ENCODE measurements around the gene POLE2. TPM values are rescaled to one million over a fixed set of nuclear protein-coding genes. Genes with fewer than 3 reads are reported as not detected.
"Not testable (repeated sequence)": the region's sequence is repeated elsewhere in the genome, so short reads cannot be mapped to it uniquely, and the experiment has no call there.

Gene POLE2
- total RNA-seq, 1 donor from 2014 or later: 2.4 TPM

DNA sequence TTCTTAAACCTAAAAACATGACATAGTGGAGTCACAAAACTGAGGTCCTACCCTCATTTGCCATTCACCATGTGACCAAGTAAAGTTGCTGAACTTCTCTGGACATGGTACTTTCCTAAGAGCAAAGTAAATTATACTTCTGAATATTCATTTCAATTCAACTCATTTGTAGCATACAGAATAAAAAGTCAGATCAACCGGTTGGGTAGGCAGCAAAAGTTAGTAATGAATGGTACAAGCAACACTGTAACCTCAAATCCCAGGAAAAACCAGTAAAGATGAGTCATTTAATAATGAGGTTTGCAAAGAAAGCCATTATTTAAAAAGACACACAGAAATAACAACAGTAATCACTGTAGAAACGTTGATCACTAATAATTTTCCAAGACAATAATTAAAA, 8.7 kb downstream of the POLE2 start:
- TF ChIP-seq, protein P1, sequence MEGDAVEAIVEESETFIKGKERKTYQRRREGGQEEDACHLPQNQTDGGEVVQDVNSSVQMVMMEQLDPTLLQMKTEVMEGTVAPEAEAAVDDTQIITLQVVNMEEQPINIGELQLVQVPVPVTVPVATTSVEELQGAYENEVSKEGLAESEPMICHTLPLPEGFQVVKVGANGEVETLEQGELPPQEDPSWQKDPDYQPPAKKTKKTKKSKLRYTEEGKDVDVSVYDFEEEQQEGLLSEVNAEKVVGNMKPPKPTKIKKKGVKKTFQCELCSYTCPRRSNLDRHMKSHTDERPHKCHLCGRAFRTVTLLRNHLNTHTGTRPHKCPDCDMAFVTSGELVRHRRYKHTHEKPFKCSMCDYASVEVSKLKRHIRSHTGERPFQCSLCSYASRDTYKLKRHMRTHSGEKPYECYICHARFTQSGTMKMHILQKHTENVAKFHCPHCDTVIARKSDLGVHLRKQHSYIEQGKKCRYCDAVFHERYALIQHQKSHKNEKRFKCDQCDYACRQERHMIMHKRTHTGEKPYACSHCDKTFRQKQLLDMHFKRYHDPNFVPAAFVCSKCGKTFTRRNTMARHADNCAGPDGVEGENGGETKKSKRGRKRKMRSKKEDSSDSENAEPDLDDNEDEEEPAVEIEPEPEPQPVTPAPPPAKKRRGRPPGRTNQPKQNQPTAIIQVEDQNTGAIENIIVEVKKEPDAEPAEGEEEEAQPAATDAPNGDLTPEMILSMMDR (IDR thresholded peaks at IDR 0.05; ENCODE audit: partially characterized antibody, unreplicated experiment): no peak
- Mint-ChIP-seq H3K27ac (ENCODE audit: unreplicated experiment) (no peak overlapping the region), H3K4me1 (ENCODE audit: low read depth, unreplicated experiment) (no peaks in the 10 kb centered on the region), H3K27me3 (ENCODE audit: unreplicated experiment) (no peaks in the 10 kb centered on the region), H3K9me3 (ENCODE audit: unreplicated experiment) (no peaks in the 10 kb centered on the region), H3K36me3 (ENCODE audit: unreplicated experiment) (no peaks in the 10 kb centered on the region), H3K4me3 (ENCODE audit: unreplicated experiment) (no peak overlapping the region)
- no peak for DNase-seq

GRCh38 chr14:49677643-49678042, 10.4 kb downstream of the POLE2 start:
- DNase-seq: no peak
- peaks cover 1% of the 10 kb centered on the region for H3K9me3 Mint-ChIP-seq (ENCODE audit: unreplicated experiment)
- no peaks in the 10 kb centered on the region for H3K36me3 Mint-ChIP-seq (ENCODE audit: unreplicated experiment)
- H3K27me3 Mint-ChIP-seq (ENCODE audit: unreplicated experiment): no peaks in the 10 kb centered on the region
- H3K27ac Mint-ChIP-seq (ENCODE audit: unreplicated experiment): no peak overlapping the region
- H3K4me1 Mint-ChIP-seq (ENCODE audit: low read depth, unreplicated experiment): no peaks in the 10 kb centered on the region
- H3K4me3 Mint-ChIP-seq (ENCODE audit: unreplicated experiment): no peak overlapping the region
- TF ChIP-seq, protein P1 (IDR thresholded peaks at IDR 0.05; ENCODE audit: partially characterized antibody, unreplicated experiment): peak; percentile 17

- peaks cover 2% of the 10 kb centered on the region for H3K9me3 Mint-ChIP-seq (ENCODE audit: unreplicated experiment)
- no peaks in the 10 kb centered on the region for H3K36me3 Mint-ChIP-seq (ENCODE audit: unreplicated experiment)
- TF ChIP-seq, protein P1 (IDR thresholded peaks at IDR 0.05; ENCODE audit: partially characterized antibody, unreplicated experiment): no peak
- H3K4me1 Mint-ChIP-seq (ENCODE audit: low read depth, unreplicated experiment): no peaks in the 10 kb centered on the region
- H3K4me3 Mint-ChIP-seq (ENCODE audit: unreplicated experiment): no peak overlapping the region
- no peak for DNase-seq
- no peak overlapping the region for H3K27ac Mint-ChIP-seq (ENCODE audit: unreplicated experiment)
- peaks cover 1% of the 10 kb centered on the region for H3K27me3 Mint-ChIP-seq (ENCODE audit: unreplicated experiment)
Observed at GRCh38 chr14:49673586-49673985, 14.4 kb downstream of the POLE2 start.

DNA sequence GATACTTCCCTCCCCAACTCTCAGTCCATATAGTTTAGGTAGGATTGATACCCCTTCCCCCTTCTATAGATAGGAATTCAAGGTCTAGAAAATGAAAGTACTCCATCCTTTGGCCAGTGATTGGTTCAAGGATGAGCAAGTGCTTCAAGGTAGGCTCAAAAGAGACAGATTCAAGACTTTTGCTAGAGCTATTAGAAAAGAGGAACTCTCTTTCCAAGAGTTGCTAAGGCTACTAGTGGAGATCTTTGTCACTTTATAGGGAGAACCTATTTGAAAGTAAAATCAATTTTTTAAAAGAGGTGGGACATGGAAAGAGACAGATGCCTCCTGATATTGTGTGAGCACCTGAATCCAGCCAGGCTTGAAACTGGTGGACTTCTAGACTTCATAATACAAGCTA, 17.5 kb downstream of the POLE2 start:
- TF ChIP-seq, protein P1 (IDR thresholded peaks at IDR 0.05; ENCODE audit: partially characterized antibody, unreplicated experiment): no peak
- H3K36me3 Mint-ChIP-seq (ENCODE audit: unreplicated experiment): no peaks in the 10 kb centered on the region
- H3K4me3 Mint-ChIP-seq (ENCODE audit: unreplicated experiment): no peak overlapping the region
- peaks cover 2% of the 10 kb centered on the region for H3K9me3 Mint-ChIP-seq (ENCODE audit: unreplicated experiment)
- no peak overlapping the region for H3K27ac Mint-ChIP-seq (ENCODE audit: unreplicated experiment)
- DNase-seq: no peak
- peaks cover 3% of the 10 kb centered on the region for H3K27me3 Mint-ChIP-seq (ENCODE audit: unreplicated experiment)
- no peaks in the 10 kb centered on the region for H3K4me1 Mint-ChIP-seq (ENCODE audit: low read depth, unreplicated experiment)

DNA sequence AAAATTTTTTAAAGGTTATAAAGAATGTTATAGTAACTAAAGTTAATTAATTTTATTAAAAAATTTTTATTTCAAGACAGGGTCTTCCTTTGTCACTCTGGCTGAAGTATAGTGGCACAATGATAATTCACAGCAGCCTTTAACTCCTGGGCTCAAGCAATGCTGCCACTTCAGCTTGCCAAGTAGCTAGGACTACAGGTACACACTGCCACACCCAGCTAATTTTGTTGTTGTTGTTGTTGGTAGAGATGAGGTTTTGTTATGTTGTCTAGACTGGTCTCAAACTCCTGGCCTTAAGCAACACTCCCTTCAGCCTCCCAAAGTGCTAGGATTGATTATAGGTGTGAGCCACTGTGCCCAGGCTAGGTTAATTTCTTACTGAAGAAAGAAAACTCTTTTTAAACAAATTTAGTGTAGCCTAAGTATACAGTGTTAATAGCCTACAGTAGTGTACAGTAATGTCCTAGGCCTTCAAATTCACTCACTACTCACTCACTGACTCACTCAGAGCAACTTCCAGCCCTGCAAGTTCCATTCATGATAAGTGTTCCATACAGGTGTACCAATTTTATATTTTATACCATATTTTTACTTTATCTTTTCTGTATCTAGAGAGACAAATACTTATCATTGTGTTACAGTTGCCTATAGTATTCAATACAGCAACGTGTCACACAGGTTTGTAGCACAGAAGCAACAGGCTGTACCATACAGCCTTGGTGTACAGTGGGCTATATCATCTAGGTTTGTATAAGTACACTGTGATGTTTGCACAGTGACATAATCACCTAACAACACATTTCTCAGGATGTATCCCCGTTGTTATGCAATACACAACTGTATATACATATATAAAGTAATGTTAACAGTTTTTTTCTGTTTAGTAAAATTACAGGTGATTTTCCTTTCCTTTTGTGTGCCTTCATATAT, 28.2 kb downstream of the POLE2 start:
- Mint-ChIP-seq H3K9me3 (ENCODE audit: unreplicated experiment) (no peaks in the 10 kb centered on the region), H3K27ac (ENCODE audit: unreplicated experiment) (no peak overlapping the region), H3K36me3 (ENCODE audit: unreplicated experiment) (no peaks in the 10 kb centered on the region), H3K4me3 (ENCODE audit: unreplicated experiment) (no peak overlapping the region), H3K27me3 (ENCODE audit: unreplicated experiment) (no peaks in the 10 kb centered on the region), H3K4me1 (ENCODE audit: low read depth, unreplicated experiment) (no peaks in the 10 kb centered on the region)
- TF ChIP-seq, protein P1 (IDR thresholded peaks at IDR 0.05; ENCODE audit: partially characterized antibody, unreplicated experiment): no peak
- no peak for DNase-seq

GRCh38 chr14:49657500-49657899, 30.5 kb downstream of the POLE2 start:
- H3K4me3 Mint-ChIP-seq (ENCODE audit: unreplicated experiment); H3K36me3 Mint-ChIP-seq (ENCODE audit: unreplicated experiment); H3K27me3 Mint-ChIP-seq (ENCODE audit: unreplicated experiment); DNase-seq; H3K9me3 Mint-ChIP-seq (ENCODE audit: unreplicated experiment); H3K27ac Mint-ChIP-seq (ENCODE audit: unreplicated experiment); H3K4me1 Mint-ChIP-seq (ENCODE audit: low read depth, unreplicated experiment): not testable (repeated sequence)
